ENCODE data around the gene BMP6. TPM values are rescaled to one million over a fixed set of nuclear protein-coding genes. Genes with fewer than 3 reads are reported as not detected.

The BMP6 gene
- total and polyA plus RNA-seq, 2 of the 4 experiments (the other 2 are of a cell fraction): 0.18 to 0.19 TPM

GRCh38 chr6:7723554-7723953 is 2.3 kb upstream of the BMP6 start:
- H4K5ac ChIP-seq (ENCODE audit: low read depth, low read length): no peak overlapping the region
- no peak overlapping the region for H3K4me2 ChIP-seq (ENCODE audit: low read depth, low read length)
- no peak overlapping the region for H2BK15ac ChIP-seq (ENCODE audit: low read depth, low read length)
- no peak overlapping the region for H2AFZ ChIP-seq (replicated peaks; ENCODE audit: low read length, poor library complexity)
- no peak overlapping the region for H3K27ac ChIP-seq (ENCODE audit: insufficient read depth, low read length)
- H2BK20ac ChIP-seq (ENCODE audit: low read depth, low read length): no peak overlapping the region
- H4K8ac ChIP-seq (ENCODE audit: low read depth in 2 of 2, low read length in 2 of 2): no peak overlapping the region
- BruUV-seq (replicated peaks): no TSS peak
- DNase-seq: no peak
- peaks cover 47% of the 10 kb centered on the region for H3K27me3 ChIP-seq (ENCODE audit: control insufficient read depth, insufficient read depth, low read length)
- no peak overlapping the region for H3K4me3 ChIP-seq (ENCODE audit: insufficient read depth, low read depth, low read length)
- no peak overlapping the region for H3K4ac ChIP-seq (ENCODE audit: low read depth, low read length)
- intact Hi-C loops (cut with micrococcal nuclease): loop anchor here (1.0 to 5.0 kb wide), 5 partner anchors 123 to 283 kb away; no protein-coding TSS in a partner anchor
- H2BK5ac ChIP-seq (ENCODE audit: low read depth, low read length, poor library complexity, severe bottlenecking): no peak overlapping the region
- POLR2A ChIA-PET (ENCODE audit: unreplicated experiment): interaction anchor here (0.6 kb wide), 1 partner anchor 1425 kb away, joined by 3 read pairs; no protein-coding TSS in a partner anchor
- no peak overlapping the region for H3K14ac ChIP-seq (replicated peaks; ENCODE audit: low read depth, low read length)
- H3K9ac ChIP-seq (ENCODE audit: low read depth, low read length): no peak overlapping the region
- H3K23ac ChIP-seq (ENCODE audit: low read depth, low read length): no peak overlapping the region
- in situ Hi-C loops (cut with MboI; ENCODE audit: low sequenced_read_pairs): loop anchor here (5.0 to 10.0 kb wide), 4 partner anchors 171 to 334 kb away; no protein-coding TSS in a partner anchor
- H3K9me3 ChIP-seq (ENCODE audit: control insufficient read depth, insufficient read depth, low read length): no peaks in the 10 kb centered on the region
- dilution Hi-C loops (cut with HindIII; ENCODE audit: low sequenced_read_pairs, unreplicated experiment): no loop called here
- ATAC-seq (ENCODE audit: low read depth): no peak
- no peak overlapping the region for H3K18ac ChIP-seq (ENCODE audit: low read depth, low read length)
- no peak for TF ChIP-seq BHLHE40 (IDR thresholded peaks at IDR 0.05; ENCODE audit: low read depth, low read length)
- TF ChIP-seq ELK1 (IDR thresholded peaks at IDR 0.05; ENCODE audit: borderline replicate concordance, low read depth, low read length): no peak
- no peak for TF ChIP-seq USF2 (IDR thresholded peaks at IDR 0.05; ENCODE audit: low read depth, low read length)
- TF ChIP-seq MXI1 (IDR thresholded peaks at IDR 0.05; ENCODE audit: borderline replicate concordance, low read depth, low read length): no peak
- no peak for TF ChIP-seq MAZ (IDR thresholded peaks at IDR 0.05; ENCODE audit: borderline replicate concordance, low read depth, low read length)
- TF ChIP-seq NFE2L2 (IDR thresholded peaks at IDR 0.05; ENCODE audit: low read depth, low read length): no peak
- TF ChIP-seq POLR2A (IDR thresholded peaks at IDR 0.05; ENCODE audit: low read depth, low read length): no peak
- TF ChIP-seq RAD21 (IDR thresholded peaks at IDR 0.05; ENCODE audit: low read length): no peak
- no peak for TF ChIP-seq CTCF (conservative IDR thresholded peaks at IDR 0.05; ENCODE audit: low read depth, low read length)
- TF ChIP-seq SMC3 (IDR thresholded peaks at IDR 0.05; ENCODE audit: low read depth, low read length): no peak
- no peak for TF ChIP-seq RCOR1 (IDR thresholded peaks at IDR 0.05; ENCODE audit: insufficient replicate concordance, low read length)
- no peak for TF ChIP-seq RFX5 (IDR thresholded peaks at IDR 0.05; ENCODE audit: low read depth, low read length)
- no peak for TF ChIP-seq CEBPB (IDR thresholded peaks at IDR 0.05; ENCODE audit: low read depth, low read length)
- TF ChIP-seq FOS (IDR thresholded peaks at IDR 0.05; ENCODE audit: low read depth, low read length): no peak
- TF ChIP-seq CHD1 (IDR thresholded peaks at IDR 0.05; ENCODE audit: low read depth, low read length): no peak
- TF ChIP-seq MAFK (IDR thresholded peaks at IDR 0.05; ENCODE audit: low read depth, low read length): no peak
- WGBS, 2 experiments (ENCODE audit: extremely low coverage in 2 of 2, insufficient read length in 1 of 2): no CpG with 5 or more reads among the region's 6 CpGs
- no peaks in the 10 kb centered on the region for H3K79me1 ChIP-seq (ENCODE audit: low read depth in 1 of 2, low read length in 2 of 2)
- no peaks in the 10 kb centered on the region for H4K20me1 ChIP-seq (ENCODE audit: insufficient read depth, low read length)
- no peaks in the 10 kb centered on the region for H3K36me3 ChIP-seq (ENCODE audit: control insufficient read depth, insufficient read depth, low read length)
- no peaks in the 10 kb centered on the region for H3K9me1 ChIP-seq (ENCODE audit: insufficient read depth, low read length)
- no peak overlapping the region for H4K91ac ChIP-seq (ENCODE audit: insufficient read depth, low read depth, low read length)
- H2AK5ac ChIP-seq (ENCODE audit: low read depth, low read length): no peak overlapping the region
- H2BK120ac ChIP-seq (ENCODE audit: low read depth, low read length): no peak overlapping the region
- H3K4me1 ChIP-seq (ENCODE audit: control insufficient read depth, insufficient read depth, low read length): peaks cover 2% of the 10 kb centered on the region; the same call in 1 of the 2 replicates
- CTCF ChIA-PET: interaction anchor here (1.0 to 2.4 kb wide), 9 partner anchors 110 to 479 kb away, joined by 3 to 17 read pairs (median 5); partner anchors contain the start of gene BLOC1S5
- H3K56ac ChIP-seq (ENCODE audit: extremely low read depth, insufficient read depth, low read length): no peak overlapping the region
- H2AK9ac ChIP-seq (replicated peaks; ENCODE audit: low read depth, low read length, poor library complexity): no peak overlapping the region
